HuH-7 (cell line): Measurements from ENCODE around the gene PTPRT.

Experiments used
- DNase-seq: peaks from one replicate; pipeline ENCODE4 v3.0.0; 2011; ENCODE audit warnings: low spot score

Gene PTPRT

GRCh38 chr20:42191140-42191860 is 998.4 kb downstream of the PTPRT start:
- no peak for DNase-seq

GRCh38 chr20:42190084-42190483 is 999.6 kb downstream of the PTPRT start:
- DNase-seq: no peak

GRCh38 chr20:42186337-42186736 is 1003.4 kb downstream of the PTPRT start:
- DNase-seq: no peak

GRCh38 chr20:42183147-42183546 is 1006.6 kb downstream of the PTPRT start:
- DNase-seq: no peak

DNA sequence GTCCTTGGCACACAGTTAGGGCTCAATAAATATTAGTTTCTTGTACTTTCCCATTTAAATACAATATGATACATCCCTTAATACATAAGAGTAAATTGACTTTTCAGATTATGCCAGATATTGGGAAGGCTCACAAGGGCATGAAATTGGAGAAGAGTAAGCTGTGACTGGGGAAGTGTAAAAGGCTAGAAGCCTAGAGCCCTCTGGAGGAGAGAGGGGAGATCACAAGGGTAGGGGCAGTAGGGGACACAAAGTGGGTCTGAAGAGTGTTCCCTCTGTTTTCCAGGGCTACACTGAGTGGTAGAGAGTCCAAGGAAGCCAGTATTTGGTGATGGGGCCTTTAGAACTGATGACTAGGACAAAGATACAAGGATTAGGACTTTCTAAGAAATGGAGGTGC is 1008.6 kb downstream of the PTPRT start:
- no peak for DNase-seq

- DNase-seq: no peak
Observed at GRCh38 chr20:42179768-42180167, 1009.9 kb downstream of the PTPRT start.

DNA sequence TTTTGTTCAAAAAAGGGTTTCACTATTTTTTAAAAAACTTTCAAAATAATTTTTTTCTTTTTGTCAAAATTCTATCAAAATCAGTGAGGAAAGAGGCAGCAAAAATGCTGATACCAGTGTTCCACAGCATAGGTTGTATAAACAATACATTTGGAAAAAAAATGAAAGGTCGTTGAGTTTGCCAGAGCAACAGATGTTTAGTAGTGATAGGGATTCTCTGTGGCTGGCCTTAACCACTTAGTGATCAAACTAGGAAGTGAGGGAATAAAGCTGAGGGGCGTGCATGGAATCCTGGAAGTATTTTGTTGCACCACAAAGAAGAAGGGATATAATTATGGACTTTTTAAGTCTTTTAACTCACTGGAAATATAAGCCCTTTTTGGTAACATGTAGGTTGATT is 1016.3 kb downstream of the PTPRT start:
- no peak for DNase-seq

- no peak for DNase-seq
Observed at GRCh38 chr20:42164121-42164890, 1025.4 kb downstream of the PTPRT start.

- DNase-seq: no peak
Observed at GRCh38 chr20:42161228-42161829, 1028.4 kb downstream of the PTPRT start.

DNA sequence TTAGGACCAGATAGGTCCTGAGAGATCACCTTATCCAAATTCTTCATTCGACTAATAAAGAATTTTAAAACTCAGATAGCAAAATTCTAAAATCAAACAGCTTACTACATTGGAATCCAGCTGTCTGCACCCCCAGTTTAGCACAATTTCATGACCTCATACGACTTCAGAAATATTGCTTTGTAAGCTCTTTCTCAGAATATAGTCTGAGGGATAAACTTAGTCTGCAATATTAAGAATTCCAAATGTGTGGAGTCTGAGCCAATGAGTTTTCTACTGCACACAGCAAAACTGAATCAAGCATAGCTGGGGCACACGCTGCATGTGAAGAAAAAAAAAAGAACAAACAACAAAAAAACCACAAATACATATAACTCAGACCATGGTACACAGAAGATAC is 1029.9 kb downstream of the PTPRT start:
- no peak for DNase-seq

DNA sequence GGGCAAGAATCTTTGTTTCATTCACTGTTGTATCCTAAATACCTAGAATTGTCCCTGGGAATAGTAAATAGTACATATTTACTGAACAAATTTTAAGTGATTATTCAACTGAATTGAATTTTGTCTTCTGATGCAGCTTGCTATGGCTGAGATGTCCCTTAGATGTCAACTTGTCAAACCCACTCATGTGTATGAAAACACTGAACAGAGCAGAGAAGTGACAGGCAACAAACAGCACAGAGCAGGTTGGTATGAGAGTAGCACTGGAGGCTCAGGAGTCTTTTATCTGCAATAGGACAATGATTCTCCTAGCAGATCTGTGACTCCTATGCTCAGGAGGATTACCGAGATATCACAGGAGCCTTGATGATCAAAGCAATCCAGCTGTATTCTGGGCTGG is 1031.4 kb downstream of the PTPRT start:
- DNase-seq: no peak

- DNase-seq: no peak
Observed at GRCh38 chr20:42155586-42155985, 1034.1 kb downstream of the PTPRT start.

DNA sequence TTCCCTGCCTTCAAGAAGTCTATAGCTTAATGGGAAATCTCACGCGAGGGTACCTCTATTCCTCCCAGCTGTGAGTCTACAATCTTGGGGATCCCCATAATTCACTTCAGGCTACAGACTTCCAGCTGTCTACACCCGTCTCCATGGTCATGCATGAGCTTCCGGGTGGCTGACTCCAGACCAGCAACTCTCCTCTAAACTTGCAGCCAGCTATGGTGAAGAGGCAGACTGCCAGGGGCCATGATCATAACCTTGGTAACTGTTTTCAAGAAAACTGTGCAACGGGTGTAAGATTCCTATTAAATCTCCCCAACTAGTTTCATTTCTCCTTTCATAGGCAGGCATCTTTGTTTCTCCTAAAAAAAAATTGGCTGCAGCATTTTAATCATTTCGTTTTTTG is 1037.1 kb downstream of the PTPRT start:
- no peak for DNase-seq

DNA sequence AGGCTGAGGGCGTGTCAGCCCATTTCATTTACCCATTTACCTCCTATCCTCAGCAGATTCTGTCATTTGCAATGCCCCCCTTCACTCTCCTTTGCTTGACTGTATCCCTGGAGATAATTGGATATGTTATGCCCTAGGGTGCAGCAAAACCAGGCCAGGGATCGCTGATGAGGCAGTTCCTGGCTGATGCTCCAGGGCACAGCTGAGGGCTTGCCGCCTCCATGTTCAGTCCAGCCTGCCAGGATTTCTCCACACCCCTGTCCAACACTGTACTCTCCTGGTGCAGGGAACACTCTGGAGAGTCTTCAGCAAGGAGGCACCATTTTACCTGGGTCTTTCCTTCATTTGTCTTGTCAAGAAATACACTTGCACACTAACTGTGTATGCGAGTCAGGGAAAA is 1039.5 kb downstream of the PTPRT start:
- no peak for DNase-seq

GRCh38 chr20:42138729-42139128 is 1051.0 kb downstream of the PTPRT start:
- DNase-seq: no peak

GRCh38 chr20:42134265-42135098 is 1055.2 kb downstream of the PTPRT start:
- DNase-seq: peak; percentile 9

- no peak for DNase-seq
Observed at GRCh38 chr20:42130810-42131596, 1058.7 kb downstream of the PTPRT start.

- DNase-seq: no peak
Observed at GRCh38 chr20:42125426-42125825, 1064.3 kb downstream of the PTPRT start.

DNA sequence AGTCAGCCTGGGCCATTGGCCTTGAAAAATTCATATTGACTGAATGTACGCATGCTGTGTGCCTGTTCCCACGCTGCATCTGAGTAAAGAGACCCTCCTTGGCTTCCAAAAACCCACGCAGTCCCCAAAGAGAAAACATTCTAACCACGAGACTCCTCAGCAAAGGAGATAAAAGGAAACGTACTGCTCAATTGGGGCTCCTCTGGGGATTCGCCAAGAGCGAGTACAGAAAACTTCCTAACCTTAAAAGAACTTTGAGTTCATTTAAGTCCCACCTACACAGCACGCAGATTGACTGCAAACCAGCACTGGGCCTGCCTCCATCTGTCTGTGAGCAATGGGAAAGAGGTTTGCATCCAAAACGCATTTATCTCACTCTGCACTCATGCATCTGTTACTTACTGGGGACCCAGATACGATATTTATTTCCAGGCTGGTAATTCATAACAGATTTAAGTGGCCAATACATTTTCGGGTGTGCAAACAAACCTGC is 1065.7 kb downstream of the PTPRT start:
- no peak for DNase-seq

- DNase-seq: no peak
Observed at GRCh38 chr20:42118409-42119125, 1071.1 kb downstream of the PTPRT start.

- DNase-seq: no peak
Observed at GRCh38 chr20:42118001-42118400, 1071.7 kb downstream of the PTPRT start.
